Skin epidermis (tissue), 12 donors: Measurements from ENCODE around the gene TMEFF2.

Experiments used
- H3K27ac ChIP-seq, 21 experiments: fragments of 200-600 bp; sonication (generic) in 11 of 21; one replicate each; pipeline ENCODE4 v1.5.0; 2020; ENCODE audit warnings: mild to moderate bottlenecking in 3 of 21, inconsistent platforms in 2 of 21, moderate library complexity in 2 of 21
- H3K4me3 ChIP-seq, 7 experiments: fragments of 200-600 bp; sonication (generic) in 2 of 7; one replicate each; pipeline ENCODE4 v1.5.0; 2020; ENCODE audit warnings: inconsistent platforms in 2 of 7, mild to moderate bottlenecking in 2 of 7, moderate library complexity in 1 of 7

Gene TMEFF2, protein sequence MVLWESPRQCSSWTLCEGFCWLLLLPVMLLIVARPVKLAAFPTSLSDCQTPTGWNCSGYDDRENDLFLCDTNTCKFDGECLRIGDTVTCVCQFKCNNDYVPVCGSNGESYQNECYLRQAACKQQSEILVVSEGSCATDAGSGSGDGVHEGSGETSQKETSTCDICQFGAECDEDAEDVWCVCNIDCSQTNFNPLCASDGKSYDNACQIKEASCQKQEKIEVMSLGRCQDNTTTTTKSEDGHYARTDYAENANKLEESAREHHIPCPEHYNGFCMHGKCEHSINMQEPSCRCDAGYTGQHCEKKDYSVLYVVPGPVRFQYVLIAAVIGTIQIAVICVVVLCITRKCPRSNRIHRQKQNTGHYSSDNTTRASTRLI

DNA sequence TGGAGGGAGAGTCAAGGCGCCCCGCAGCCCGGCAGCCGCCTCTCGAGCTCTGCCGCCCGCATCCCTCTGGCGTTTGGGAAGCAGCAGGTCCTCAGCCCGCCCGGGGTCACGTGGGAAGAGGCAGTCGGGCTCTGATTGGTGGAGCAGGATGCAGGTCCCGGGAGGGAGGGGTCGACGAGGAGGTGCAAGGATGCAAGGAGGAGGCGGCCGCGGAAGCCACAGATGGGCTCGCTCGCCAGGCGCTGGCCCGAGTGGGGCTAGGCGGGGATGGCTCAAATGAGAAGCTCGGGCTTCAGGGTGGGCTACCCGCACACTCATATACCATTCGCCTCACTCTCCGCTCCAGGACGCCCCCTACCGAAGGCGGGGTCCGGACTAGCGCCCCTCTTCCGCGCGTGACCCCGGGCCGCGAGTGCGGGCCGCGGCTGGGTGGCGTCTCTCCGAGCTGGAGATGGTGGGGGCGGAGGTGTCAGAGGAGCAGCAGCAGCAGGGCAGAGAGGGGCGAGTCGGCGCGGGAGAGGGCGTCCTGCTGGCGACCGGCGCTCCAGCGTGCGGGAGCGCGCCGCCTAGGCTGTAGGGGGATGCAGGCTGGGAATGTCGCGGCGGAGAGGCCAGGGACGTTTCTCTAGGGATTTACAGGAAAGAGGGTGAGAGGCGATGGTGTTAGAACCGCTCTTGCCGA, at the start of gene TMEFF2:
Gene TMEFF2, minus strand, starts transcription at position 68 of the 682 bp plus-strand sequence. CDS start 409 bp downstream, outside the sequence.
- H3K27ac ChIP-seq = no peak within 1 kb of the TSS
- H3K4me3 ChIP-seq = peak within 1 kb of the TSS; percentile 12 to 46 (median 19)

GRCh38 chr2:192243488-192243887, 48.8 kb upstream of the TMEFF2 start:
- no peak overlapping the region for H3K4me3 ChIP-seq

DNA sequence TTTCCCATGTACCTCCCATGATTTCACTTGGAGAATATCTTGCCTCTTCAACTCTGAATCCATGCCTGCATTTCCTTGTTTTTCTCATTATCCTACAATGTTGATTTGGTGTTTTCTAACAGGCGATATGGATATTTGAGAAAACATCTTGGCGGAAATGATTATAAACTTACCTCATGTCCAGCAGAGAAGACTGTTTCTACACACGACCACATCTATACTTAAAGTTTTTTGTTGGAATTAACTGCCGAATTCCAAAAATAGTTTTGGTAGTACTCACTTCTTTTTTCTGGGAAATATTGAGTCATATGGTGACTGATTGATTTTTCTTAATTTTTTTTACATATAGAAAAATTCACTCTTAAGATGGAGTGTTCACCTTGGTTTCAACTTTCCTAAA, 41.4 kb upstream of the TMEFF2 start:
- no peak overlapping the region for H3K4me3 ChIP-seq
- no peak overlapping the region for H3K27ac ChIP-seq

More at GRCh38 chr2:192243488-192243887, 48.8 kb upstream of the TMEFF2 start:
- no peak overlapping the region for H3K27ac ChIP-seq

GRCh38 chr2:192230889-192231453, 36.2 kb upstream of the TMEFF2 start:
- Histone ChIP-seq H3K27ac (no peak overlapping the region), H3K4me3 (no peak overlapping the region)

DNA sequence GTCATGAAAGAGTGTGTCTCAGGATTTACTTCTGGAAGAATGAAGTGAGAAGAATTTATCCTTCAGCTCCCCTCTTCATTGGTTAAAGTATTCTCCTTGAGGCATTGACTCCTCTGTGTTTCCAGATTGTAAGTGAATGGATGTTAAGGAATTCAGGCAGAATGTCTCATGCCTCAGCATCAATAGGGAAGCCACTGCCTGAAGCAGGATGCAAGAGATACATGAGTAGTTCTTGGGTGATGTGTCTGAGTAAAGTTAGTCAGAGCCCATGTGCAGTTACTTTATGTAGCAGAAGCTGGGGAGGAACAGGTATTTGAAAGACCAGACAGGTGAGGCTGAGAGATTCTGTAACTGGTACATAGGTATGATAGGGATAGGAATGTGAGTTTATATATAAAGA, 34.0 kb upstream of the TMEFF2 start:
- H3K27ac ChIP-seq = no peak overlapping the region
- H3K4me3 ChIP-seq = no peak overlapping the region

DNA sequence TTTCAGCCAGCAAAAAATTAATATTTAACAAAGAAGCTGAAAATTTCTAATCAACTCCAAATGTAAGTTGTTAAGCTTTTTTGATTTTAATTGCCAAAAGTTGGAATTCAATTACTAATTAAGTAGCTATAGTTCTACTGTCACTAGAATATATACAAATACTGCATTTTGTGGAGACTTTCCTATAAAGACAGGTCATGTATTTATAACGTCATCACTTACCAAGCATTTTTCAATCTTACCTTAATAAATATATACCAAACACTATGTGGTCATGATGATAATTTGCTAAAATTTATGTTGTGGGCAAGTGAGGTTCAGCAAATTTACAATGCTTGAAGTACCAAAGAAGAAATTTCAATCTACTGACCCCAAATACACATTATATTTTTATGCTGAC, 24.2 kb upstream of the TMEFF2 start:
- Histone ChIP-seq H3K4me3 (no peak overlapping the region), H3K27ac (no peak overlapping the region)

DNA sequence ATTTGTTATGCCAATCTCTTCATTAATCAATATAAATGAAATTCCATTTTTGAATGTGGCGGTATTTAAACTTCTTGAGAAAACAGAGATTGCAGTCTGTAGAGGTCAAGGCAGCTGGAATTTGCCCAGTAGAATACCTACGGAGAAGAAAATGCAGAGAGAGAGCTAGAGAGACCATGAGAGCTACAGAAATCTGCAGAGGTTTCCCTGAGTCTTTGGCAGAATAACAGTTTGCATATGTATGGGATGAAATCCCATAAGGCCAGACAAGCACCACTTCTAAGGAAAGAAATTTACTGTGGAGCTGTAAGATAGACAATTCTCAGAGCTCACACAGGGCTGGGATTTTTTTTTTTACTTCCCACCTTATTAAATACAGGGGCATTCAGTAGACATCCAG, 23.6 kb upstream of the TMEFF2 start:
- Histone ChIP-seq H3K4me3 (no peak overlapping the region), H3K27ac (no peak overlapping the region)

GRCh38 chr2:192216336-192216735, 21.6 kb upstream of the TMEFF2 start:
- Histone ChIP-seq H3K27ac (no peak overlapping the region), H3K4me3 (no peak overlapping the region)

GRCh38 chr2:192215096-192215877, 20.6 kb upstream of the TMEFF2 start:
- Histone ChIP-seq H3K4me3 (no peak overlapping the region), H3K27ac (no peak overlapping the region)

DNA sequence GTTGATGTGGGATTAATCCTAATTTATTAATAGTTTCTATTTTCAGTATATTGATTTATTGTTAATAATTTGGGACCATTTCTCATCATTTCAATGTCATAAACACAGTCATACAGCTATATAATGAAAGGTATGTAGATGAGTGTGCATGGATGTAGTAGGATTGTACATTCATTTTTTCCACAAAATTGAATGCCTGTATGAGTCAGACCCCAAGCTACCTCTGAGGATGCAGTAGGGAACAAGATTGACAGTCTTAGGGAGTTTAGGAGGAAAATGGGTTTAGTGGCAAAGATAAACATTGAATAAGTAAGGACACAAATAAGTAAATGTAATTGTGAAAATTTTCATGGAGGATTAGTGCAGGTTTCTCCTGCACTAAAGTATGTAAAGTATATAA, 14.1 kb upstream of the TMEFF2 start:
- no peak overlapping the region for H3K27ac ChIP-seq
- H3K4me3 ChIP-seq = no peak overlapping the region

GRCh38 chr2:192206399-192206798, 11.7 kb upstream of the TMEFF2 start:
- Histone ChIP-seq H3K27ac (no peak overlapping the region), H3K4me3 (no peak overlapping the region)

GRCh38 chr2:192203876-192204275, 9.1 kb upstream of the TMEFF2 start:
- no peak overlapping the region for H3K4me3 ChIP-seq

GRCh38 chr2:192202373-192202772, 7.6 kb upstream of the TMEFF2 start:
- no peak overlapping the region for H3K27ac ChIP-seq
- no peak overlapping the region for H3K4me3 ChIP-seq

More at GRCh38 chr2:192203876-192204275, 9.1 kb upstream of the TMEFF2 start:
- no peak overlapping the region for H3K27ac ChIP-seq

DNA sequence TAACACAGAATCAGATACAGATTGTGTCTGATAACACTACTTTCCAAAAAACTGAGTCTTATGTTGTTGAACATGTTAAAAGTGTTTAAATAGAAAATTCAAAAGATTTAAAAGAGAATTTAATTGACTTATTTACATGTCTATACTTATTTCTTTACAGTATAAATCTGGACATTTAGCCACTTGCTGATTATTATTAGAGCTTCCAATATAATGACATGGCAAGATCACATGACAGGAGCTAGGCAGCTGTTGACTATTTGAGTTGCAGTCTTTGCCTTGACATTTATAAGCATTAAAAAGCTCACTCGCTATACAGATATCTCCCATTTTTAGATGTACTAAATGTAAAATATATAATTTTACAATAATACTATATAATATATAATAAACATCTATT, 6.4 kb upstream of the TMEFF2 start:
- no peak overlapping the region for H3K27ac ChIP-seq
- no peak overlapping the region for H3K4me3 ChIP-seq

GRCh38 chr2:192197357-192197756, 2.6 kb upstream of the TMEFF2 start:
- H3K4me3 ChIP-seq = no peak overlapping the region
- no peak overlapping the region for H3K27ac ChIP-seq

DNA sequence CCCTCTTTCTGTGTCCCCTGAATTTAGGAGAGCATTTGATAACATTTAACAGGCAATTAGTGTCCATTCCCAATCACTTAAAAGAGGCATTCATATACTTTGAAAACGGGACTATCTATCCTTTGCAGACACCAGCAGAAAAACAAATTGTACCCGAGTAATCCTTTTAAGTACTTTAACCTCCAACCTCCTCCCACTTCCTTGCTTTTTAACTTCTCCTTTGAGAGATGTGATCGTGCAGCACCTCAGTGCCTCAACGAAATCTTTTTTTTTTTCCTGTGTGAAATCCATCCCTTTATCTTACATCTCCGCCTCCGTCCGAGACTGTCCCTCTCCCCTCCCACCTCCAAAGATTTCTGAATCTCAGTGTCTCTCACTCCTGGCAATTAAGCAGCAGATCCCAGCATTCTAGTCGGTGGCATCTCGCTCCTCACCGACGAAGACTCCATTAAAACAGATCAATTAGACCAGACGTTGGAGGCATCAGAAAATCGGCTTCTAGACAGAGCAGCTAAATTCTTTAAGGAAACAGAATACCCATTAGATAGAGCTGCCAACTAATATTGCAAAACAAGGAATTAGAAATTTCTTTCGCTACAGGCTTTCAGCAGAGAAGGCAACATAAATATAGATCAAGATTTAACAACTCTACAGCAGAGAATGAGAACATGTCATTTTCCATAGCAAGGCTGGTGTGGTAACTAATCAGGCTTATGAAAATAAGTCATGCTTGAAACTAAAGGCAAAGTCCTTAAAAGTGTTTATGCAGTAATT, 1.9 kb upstream of the TMEFF2 start:
- Histone ChIP-seq H3K4me3 (peak overlapping the region in 2 of 7 experiments; percentile 19 to 46), H3K27ac (no peak overlapping the region)

DNA sequence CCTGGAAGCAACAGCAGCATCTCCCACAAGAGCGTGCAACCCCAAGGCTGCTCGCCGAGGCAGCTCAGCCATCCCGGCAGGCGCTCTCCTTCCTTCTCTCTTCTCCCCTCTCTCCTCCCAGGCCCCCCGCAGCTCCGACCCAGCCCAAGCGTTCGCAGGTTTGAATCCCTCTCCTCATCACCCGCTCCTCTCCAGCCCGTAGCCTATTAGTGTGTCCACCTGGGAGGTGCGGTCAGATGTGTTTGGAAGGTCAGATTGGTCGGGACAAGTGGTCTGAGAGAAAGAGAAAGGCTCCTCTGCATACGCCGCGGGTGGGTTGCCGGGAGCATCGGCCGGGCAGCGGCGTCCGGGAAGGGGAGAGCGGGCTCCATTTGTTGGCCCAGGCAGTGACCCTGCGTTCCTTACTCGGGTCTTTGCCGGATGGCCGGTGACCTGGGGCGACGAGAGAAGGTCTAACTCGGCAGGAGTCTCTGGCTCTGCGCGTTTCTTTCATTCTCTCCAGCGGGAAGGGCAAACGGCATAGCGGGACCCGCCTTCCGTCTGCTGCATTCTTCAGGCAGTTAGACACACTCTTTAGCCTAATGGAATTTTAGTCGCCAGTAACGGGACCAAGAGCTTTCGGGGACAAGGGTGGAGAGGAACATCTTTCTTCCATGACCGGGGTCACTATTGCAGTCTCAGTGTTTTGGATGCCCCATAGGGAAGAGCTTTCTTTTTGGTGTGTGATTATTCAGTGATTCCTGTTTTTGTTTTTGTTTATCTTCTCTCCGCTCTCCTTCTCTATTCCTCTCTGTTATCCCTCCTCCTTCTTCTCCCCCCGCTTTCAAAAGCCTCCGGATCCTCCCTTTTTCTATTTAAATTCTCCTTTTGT, 1.1 kb upstream of the TMEFF2 start:
- Histone ChIP-seq H3K4me3 (peak overlapping the region; percentile 10 to 46 (median 19)), H3K27ac (no peak overlapping the region)

- Histone ChIP-seq H3K27ac (no peak overlapping the region), H3K4me3 (peak overlapping the region; percentile 1 to 46 (median 19))
Observed at GRCh38 chr2:192194265-192194865, 368 bp downstream of the TMEFF2 start.
